ES-I3 (cell line): ENCODE data around the gene ETS1.

Experiments used
- H3K36me3 ChIP-seq: 2 replicates; pipeline ENCODE4 v1.6.1; 2013; ENCODE audit warnings: mild to moderate bottlenecking, low read length, control low read depth, moderate library complexity; ENCODE audit not compliant: insufficient read depth
- H3K4me1 ChIP-seq: 2 replicates; pipeline ENCODE4 v1.6.1; 2013; ENCODE audit warnings: mild to moderate bottlenecking, control low read depth, low read length; ENCODE audit not compliant: insufficient read depth
- H3K9ac ChIP-seq: 2 replicates; pipeline ENCODE4 v1.6.1; 2013; ENCODE audit warnings: low read depth, mild to moderate bottlenecking, low read length, moderate library complexity
- H3K9me3 ChIP-seq: 2 replicates; pipeline ENCODE4 v1.6.1; 2013; ENCODE audit warnings: mild to moderate bottlenecking, low read length, moderate library complexity; ENCODE audit not compliant: control insufficient read depth, insufficient read depth

ETS1 gene

DNA sequence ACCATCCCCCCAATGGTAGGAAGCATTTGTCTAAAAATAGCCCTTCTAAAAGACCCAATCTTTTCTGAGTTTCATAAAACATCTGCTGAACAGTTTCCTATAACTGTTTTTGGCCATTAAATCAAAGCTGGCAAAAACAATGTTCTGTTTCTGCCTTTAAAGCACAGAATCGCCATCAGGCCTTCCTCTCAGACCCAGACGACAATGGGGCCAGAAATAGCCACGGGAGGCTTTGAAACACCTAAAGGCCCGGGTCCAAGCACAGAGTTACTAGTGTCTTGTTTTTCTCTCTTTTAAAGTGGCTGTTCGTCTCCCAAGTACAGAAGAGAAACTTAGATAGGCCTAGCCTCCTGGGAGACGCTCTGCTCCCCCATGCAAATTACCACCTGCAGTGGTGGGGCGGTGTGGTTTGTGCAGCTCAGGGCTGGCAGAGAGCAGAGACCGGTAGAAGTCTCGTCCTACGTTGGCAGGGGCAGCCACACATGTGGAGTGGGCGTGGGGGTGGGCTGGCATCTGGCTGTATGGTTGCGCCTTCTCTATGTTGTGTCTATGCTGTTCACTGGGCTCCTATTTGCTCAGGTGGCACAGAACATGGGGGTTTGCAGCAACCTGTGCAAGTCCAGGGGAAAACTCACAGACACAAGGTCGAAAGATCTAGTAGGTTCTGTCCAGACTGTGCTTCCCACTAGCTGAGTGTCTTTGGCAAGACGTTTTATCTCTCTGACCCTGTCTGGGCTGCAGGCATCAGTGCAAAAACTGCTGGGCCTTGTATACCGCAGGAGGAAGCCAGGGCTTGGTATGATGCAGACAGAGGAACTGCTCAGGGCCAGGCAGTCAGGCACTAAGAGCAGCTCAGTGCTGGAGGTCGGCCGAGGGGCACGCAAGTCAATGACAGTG lies 23.6 kb upstream of the ETS1 start:
- Histone ChIP-seq H3K9ac (no peak overlapping the region), H3K36me3 (no peaks in the 10 kb centered on the region), H3K4me1 (peaks cover 15% of the 10 kb centered on the region), H3K9me3 (no peaks in the 10 kb centered on the region)

DNA sequence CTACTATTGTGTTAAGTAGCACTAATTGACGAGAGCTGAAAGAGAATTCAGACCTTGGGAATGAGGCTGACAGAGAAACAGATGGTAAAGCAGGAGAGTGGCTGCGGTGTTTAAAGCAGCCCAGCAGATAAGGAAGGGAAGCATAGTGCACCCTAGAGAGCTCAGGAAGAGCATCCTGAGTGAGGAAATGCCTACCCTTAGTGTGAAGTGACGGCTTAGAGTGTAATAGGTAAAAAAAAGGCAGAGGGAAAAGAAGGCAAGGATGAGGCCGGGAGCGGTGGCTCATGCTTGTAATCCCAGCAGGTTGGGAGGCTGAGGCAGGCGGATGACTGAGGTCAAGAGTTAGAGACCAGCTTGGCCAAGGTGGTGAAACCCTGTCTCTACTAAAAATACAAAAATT lies 22.4 kb upstream of the ETS1 start:
- H3K9ac ChIP-seq = no peak overlapping the region
- H3K9me3 ChIP-seq = no peaks in the 10 kb centered on the region
- no peaks in the 10 kb centered on the region for H3K36me3 ChIP-seq
- peaks cover 18% of the 10 kb centered on the region for H3K4me1 ChIP-seq

DNA sequence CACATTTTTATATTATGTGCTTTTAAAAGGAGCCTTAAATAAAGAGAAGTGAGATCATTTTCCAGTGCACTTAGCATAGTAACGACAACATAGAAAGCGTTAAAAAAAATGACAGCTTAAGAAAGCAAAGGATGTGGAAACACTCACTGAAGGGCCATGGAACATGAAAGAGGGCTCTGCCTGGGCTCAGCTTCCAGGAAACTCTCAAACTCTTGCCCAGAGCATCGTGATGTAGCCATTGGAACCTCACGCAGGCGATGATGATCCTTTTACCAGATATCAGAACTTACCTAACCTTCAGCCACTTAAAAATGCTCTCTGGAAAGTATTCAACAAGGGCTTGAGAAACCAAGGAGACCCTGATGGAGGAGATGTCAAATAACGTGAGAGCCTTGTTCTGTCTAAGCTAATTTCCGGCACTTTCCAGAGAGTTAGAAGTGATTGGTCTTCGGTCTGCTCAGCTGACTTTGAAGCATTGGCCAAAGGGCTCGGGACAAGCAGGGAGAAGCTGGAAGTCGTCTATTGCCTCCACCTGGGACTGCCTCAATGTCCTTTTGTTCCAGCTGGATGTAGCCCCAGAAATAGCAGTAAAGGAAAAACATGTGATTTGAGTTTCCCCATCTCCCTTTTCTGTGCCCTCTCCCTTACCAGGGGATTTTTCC lies 21.5 kb upstream of the ETS1 start:
- Histone ChIP-seq H3K9me3 (no peaks in the 10 kb centered on the region), H3K9ac (no peak overlapping the region), H3K4me1 (peaks cover 18% of the 10 kb centered on the region), H3K36me3 (no peaks in the 10 kb centered on the region)

DNA sequence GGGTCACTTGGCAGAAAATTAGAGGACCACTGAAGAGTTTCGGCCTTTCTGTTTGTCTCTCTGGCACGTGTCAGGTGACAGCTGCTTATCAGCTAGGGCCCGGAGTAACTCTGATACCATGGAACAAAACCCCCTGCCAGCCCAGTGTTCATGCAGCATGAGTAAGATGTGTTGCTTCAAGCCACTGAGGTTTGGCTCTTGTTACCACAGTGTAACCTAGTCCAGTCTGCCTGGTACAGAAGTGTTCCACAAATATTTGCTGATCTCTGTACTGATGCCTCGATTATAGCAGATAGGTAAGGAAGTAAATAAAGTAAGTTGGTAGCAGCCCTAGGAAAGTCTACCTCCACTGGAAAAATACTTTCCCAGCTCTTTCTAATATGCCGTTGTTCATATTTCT lies 20.5 kb upstream of the ETS1 start:
- H3K9me3 ChIP-seq = no peaks in the 10 kb centered on the region
- H3K36me3 ChIP-seq = no peaks in the 10 kb centered on the region
- H3K9ac ChIP-seq = no peak overlapping the region
- peaks cover 18% of the 10 kb centered on the region for H3K4me1 ChIP-seq

DNA sequence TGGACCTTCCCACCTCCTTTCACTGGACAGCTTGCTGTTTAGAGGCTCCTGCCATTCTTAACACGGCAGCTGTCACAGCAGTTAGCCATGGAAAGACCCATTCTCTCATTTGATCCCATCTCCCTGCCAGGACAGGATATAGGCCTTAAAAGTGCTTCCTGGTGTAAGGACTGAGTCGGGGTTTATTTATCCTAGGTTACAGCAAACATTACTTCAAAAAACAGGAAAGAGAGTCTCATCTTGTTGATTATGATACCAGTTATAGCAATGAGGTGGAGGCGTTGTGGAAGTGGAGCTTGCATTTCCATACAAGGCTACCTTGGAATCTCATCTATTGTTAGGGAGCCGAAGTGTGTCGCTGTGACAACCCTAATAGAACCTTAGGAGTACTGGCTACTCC lies 17.4 kb upstream of the ETS1 start:
- Histone ChIP-seq H3K9ac (no peak overlapping the region), H3K4me1 (peaks cover 10% of the 10 kb centered on the region), H3K9me3 (no peaks in the 10 kb centered on the region), H3K36me3 (no peaks in the 10 kb centered on the region)

DNA sequence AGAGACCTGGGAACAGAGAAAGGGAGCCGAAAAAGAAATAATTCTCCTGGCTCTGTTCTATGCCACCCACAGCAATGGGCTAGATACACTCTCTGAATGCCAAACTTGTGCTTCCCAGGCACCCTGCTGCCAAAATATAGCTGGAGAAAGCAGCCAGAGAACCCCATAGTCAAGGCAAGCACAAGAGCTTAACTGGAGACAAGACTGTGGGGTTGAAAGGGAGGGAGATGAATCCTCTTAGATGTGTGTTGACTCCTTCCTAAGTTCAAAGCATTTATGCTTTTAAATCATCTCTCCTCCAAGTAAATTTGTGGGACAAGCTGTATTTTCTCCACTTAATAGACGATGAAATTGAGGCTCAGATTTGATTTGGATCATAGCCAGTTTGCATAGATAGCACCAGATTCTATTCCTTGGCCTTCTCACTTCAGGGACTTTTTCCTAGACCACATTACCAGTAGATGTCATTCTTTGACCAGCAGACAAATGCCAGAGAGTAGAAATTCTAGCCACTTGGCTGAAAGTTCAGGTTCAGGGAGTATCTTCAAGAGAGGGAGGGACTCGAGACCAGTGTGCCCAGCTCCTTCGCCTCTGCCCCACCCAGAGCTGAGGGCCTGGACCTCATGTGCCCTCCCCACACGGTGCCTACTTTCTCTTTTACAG lies 16.5 kb upstream of the ETS1 start:
- Histone ChIP-seq H3K4me1 (peaks cover 4% of the 10 kb centered on the region; the same call in 1 of the 2 replicates), H3K9ac (no peak overlapping the region), H3K36me3 (no peaks in the 10 kb centered on the region), H3K9me3 (no peaks in the 10 kb centered on the region)

DNA sequence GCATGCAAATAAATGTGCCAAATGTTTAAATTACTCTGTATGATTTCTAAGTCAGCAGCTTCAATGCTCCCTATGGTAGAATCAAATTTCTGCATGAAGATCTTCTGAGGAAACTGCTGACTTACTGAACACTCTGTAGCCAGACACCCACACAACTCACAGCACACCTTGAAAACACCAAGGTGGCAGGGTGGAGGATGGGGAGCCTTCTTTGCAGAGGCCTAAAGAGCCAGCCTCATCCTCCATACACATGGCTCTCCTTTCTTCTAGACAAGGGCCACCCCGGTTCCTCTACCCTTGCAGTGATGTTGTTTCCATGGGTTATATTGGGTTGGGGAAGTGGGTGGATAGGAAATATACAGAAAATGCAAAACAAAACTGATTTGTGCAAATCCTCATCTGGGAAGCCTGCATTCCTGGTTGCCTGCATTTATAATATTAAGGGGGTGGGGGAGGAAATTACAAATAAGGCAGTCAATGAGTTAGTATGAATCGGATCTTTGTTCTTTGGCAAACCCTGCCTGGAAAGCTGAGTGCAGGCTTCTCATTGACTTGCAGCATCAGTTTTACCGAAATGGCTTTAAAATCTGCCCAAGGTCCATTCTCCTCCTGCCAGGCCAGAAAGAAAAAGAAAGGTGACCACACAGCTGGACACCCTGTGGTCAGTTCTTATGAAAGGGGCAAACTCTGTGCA lies 15.8 kb upstream of the ETS1 start:
- H3K4me1 ChIP-seq = peaks cover 7% of the 10 kb centered on the region; the same call in 1 of the 2 replicates

DNA sequence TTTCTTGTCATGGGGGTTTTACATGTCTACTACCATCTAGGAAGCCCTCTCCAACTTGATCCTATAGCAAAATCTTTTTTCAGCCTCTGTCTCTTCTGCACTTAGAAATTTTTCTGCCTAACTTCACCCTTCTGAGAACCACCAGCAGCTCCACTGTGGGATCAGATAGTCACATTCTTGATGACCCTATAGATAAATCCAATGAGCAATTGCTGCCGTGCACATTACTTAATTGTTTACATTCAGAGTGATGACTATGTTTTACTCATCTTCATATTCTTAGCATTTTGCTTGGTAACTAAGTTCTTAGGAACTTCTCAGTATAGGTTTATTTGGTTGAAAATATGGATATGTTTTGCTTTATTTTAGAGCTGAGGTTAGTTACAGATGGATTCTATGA lies 12.4 kb upstream of the ETS1 start:
- H3K4me1 ChIP-seq = peaks cover 6% of the 10 kb centered on the region
- no peaks in the 10 kb centered on the region for H3K9me3 ChIP-seq
- no peaks in the 10 kb centered on the region for H3K36me3 ChIP-seq
- H3K9ac ChIP-seq = no peak overlapping the region

More for the DNA sequence above, 15.8 kb upstream of the ETS1 start:
- Histone ChIP-seq H3K36me3 (no peaks in the 10 kb centered on the region), H3K9ac (no peak overlapping the region), H3K9me3 (no peaks in the 10 kb centered on the region)

DNA sequence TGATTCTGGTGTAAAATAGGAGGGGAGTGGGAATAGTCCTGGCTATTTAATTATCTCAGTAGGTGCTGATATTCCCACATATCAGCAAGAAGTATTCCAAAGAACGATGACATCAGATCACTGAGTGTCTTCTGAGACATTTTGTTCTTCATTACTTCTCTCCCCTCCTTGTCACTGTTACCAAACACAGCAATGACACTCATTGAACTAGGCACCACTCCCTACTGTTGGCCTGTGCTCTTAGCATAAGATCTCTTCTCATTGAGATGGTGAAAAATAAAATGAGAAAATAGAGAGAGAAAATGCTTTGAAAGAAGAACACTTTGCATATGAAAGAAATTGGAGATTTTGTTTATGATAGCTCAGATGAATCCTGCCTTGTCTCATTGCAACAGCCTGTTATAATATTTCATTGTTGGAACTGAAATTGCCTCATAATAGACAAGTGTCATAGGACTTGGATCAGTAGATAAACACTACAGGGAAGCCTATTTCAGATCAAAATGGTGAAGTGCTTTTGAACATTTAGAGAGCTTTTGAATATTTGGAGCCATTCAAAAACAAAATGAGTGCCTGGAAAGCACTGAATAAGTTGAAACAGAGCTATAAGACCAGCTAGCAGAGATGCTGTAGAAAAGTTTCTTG lies 11.3 kb upstream of the ETS1 start:
- no peaks in the 10 kb centered on the region for H3K9me3 ChIP-seq
- H3K4me1 ChIP-seq = peaks cover 8% of the 10 kb centered on the region
- no peaks in the 10 kb centered on the region for H3K36me3 ChIP-seq
- no peak overlapping the region for H3K9ac ChIP-seq

DNA sequence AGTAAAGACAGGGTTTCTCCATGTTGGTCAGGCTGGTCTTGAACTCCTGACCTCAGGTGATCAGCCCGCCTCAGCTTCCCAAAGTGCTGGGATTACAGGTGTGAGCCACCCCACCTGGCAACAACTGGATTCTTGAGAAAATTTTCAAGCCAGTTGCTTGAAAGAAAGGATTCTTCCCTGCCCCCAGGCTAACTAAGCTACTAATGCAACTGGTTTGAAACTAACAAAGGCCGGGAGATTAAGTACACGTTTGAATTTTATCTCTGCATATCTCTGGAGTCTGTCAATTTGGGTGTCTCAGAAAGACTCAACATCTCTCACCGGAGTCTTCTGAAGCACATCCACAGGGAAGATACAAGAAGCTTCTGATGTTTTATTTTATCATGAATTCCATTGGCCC lies 10.7 kb upstream of the ETS1 start:
- Histone ChIP-seq H3K4me1 (peaks cover 13% of the 10 kb centered on the region), H3K9me3 (no peaks in the 10 kb centered on the region), H3K9ac (no peak overlapping the region), H3K36me3 (no peaks in the 10 kb centered on the region)

DNA sequence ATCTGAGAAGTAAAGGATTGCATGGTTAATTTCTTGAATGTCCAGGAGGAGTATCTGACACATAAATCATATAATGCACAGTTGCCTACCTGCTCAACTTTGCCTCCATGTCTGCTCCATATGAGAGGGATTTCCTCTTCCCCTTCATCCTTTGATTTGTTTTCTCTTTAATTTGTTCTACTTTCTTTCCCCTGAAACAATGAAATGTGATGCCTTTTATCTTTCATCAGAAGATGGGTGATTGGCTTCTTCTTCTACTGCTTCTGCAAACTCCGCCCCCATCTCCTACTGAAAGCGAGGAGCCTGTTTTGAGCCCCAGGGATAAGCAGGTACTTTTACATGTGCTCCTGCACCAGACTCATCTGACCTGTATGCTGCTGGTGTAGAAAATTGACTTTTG lies 9.9 kb upstream of the ETS1 start:
- Histone ChIP-seq H3K9ac (no peak overlapping the region), H3K9me3 (no peaks in the 10 kb centered on the region), H3K4me1 (peaks cover 21% of the 10 kb centered on the region)

DNA sequence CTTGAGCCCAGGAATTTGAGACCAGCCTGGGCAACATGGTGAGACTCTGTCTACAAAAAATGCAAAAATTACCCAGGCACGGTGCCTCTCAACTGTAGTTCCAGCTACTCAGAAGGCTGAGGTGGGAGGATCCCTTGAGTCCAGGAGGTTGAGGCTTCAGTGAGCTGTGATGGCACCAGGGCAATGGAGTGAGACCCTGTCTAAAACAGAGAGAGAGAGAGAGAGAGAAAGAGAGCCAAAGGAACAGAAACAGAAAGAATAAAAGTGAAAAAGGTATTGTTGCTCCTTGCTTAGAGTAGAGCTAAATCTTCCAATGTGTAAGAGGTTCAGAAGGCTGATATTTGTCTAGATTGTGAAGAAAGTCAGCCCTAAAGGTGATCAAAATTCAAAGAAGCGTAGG lies 8.9 kb upstream of the ETS1 start:
- Histone ChIP-seq H3K36me3 (no peaks in the 10 kb centered on the region), H3K9ac (no peak overlapping the region), H3K4me1 (peaks cover 21% of the 10 kb centered on the region), H3K9me3 (no peaks in the 10 kb centered on the region)

More for the DNA sequence above, 9.9 kb upstream of the ETS1 start:
- H3K36me3 ChIP-seq = no peaks in the 10 kb centered on the region

DNA sequence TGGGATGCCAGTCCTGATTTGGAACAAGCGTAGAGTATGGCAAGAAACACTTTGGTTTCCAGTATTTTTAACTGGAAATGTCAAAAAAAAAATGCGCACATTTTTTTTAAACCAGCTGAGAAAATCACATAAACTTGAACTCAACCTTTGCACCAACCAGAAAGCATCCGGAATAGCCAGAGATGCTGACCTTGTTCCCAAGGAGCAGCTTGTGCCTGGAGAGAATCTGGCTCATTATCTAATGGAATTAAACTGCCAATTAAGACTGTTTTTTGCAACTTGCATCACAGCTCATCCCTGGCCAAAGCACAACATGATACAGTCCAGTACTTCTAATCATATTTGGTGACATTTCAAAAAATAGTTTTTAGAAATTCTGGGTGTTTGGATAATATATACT lies 8.4 kb upstream of the ETS1 start:
- Histone ChIP-seq H3K9ac (no peak overlapping the region), H3K4me1 (peaks cover 21% of the 10 kb centered on the region), H3K9me3 (no peaks in the 10 kb centered on the region), H3K36me3 (no peaks in the 10 kb centered on the region)

DNA sequence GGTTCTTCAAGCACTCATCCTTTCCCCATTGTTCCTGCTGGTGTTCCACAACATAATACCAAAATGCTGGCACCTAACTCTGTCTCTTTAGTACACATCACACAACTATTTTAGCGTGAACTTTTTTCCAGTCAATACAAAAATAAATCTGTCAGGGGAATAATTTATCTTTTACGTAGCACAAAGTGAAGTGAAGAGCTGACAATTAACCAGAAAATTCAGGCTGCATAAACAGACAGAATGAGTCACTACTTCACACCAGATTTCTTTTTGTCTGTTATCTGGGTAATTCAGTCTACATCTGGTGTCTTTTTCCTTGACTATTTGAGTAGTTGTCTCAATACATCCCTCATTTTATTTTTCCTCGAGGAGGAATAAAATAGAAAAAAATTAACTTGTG lies 7.9 kb upstream of the ETS1 start:
- Histone ChIP-seq H3K36me3 (no peaks in the 10 kb centered on the region), H3K9me3 (no peaks in the 10 kb centered on the region), H3K9ac (no peak overlapping the region), H3K4me1 (peaks cover 21% of the 10 kb centered on the region)
